ENCODE data around the gene PHLPP1. TPM values are rescaled to one million over a fixed set of nuclear protein-coding genes. Genes with fewer than 3 reads are reported as not detected.
"Not testable (repeated sequence)": the region's sequence is repeated elsewhere in the genome, so short reads cannot be mapped to it uniquely, and the experiment has no call there.

Gene PHLPP1
- total RNA-seq, 1 donor from 2014 or later: 13.3 TPM

DNA sequence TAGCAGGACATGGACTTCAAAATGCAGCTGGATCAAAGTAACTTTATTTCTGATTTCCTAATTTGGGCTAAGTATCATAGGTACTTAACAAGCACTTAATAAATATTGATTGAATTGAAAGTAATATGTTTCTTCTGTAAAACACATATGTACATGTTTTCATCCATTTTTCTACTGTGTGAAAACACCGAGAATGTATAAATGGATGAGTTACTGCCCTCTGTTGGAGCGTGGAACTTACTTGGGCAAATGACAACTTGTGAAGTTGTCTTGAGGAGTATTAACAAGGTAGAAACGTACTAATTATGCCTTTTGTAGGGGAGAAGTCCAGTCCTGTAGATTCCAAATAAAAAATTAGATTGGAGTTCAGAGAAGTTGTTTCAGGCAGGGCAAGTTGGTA is 87.2 kb downstream of the PHLPP1 start:
- no peaks in the 10 kb centered on the region for H3K27me3 Mint-ChIP-seq (ENCODE audit: low read depth, unreplicated experiment)
- DNase-seq (ENCODE audit: low read depth): no peak
- peaks cover 26% of the 10 kb centered on the region for H3K79me2 ChIP-seq (ENCODE audit: insufficient read depth, low read length)
- H3K4me1 ChIP-seq (ENCODE audit: insufficient read depth, low read length): no peaks in the 10 kb centered on the region
- no peak overlapping the region for H2AFZ ChIP-seq (ENCODE audit: low read depth, low read length)
- H3K4me3 Mint-ChIP-seq (ENCODE audit: unreplicated experiment): no peak overlapping the region
- no peak overlapping the region for H3K4me3 ChIP-seq (ENCODE audit: insufficient read depth, low read depth, low read length)
- peaks cover 15% of the 10 kb centered on the region for H3K4me1 Mint-ChIP-seq (ENCODE audit: low read depth, unreplicated experiment)
- H3K4me2 ChIP-seq (ENCODE audit: low read length): no peak overlapping the region
- H3K9me3 ChIP-seq (ENCODE audit: insufficient read depth, low read depth, low read length): no peaks in the 10 kb centered on the region
- no peaks in the 10 kb centered on the region for H3K36me3 ChIP-seq (ENCODE audit: insufficient read depth, low read length)
- H3K9ac ChIP-seq (ENCODE audit: low read length): no peak overlapping the region
- no peak overlapping the region for H3K27ac ChIP-seq (ENCODE audit: low read depth, low read length)
- no peak for TF ChIP-seq EZH2 (IDR thresholded peaks at IDR 0.05; ENCODE audit: insufficient read depth, low read length)
- TF ChIP-seq, protein P1, sequence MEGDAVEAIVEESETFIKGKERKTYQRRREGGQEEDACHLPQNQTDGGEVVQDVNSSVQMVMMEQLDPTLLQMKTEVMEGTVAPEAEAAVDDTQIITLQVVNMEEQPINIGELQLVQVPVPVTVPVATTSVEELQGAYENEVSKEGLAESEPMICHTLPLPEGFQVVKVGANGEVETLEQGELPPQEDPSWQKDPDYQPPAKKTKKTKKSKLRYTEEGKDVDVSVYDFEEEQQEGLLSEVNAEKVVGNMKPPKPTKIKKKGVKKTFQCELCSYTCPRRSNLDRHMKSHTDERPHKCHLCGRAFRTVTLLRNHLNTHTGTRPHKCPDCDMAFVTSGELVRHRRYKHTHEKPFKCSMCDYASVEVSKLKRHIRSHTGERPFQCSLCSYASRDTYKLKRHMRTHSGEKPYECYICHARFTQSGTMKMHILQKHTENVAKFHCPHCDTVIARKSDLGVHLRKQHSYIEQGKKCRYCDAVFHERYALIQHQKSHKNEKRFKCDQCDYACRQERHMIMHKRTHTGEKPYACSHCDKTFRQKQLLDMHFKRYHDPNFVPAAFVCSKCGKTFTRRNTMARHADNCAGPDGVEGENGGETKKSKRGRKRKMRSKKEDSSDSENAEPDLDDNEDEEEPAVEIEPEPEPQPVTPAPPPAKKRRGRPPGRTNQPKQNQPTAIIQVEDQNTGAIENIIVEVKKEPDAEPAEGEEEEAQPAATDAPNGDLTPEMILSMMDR (IDR thresholded peaks at IDR 0.05; ENCODE audit: insufficient read depth, low read depth, low read length): no peak
- no peaks in the 10 kb centered on the region for H4K20me1 ChIP-seq (ENCODE audit: insufficient read depth, low read length)
- H3K27me3 ChIP-seq (ENCODE audit: insufficient read depth, low read length): no peaks in the 10 kb centered on the region
- H3K9me3 Mint-ChIP-seq (ENCODE audit: unreplicated experiment): no peaks in the 10 kb centered on the region
- FAIRE-seq: no peak
- H3K27ac Mint-ChIP-seq (ENCODE audit: unreplicated experiment): no peak overlapping the region
- H3K36me3 Mint-ChIP-seq (ENCODE audit: low read depth, unreplicated experiment): no peaks in the 10 kb centered on the region

DNA sequence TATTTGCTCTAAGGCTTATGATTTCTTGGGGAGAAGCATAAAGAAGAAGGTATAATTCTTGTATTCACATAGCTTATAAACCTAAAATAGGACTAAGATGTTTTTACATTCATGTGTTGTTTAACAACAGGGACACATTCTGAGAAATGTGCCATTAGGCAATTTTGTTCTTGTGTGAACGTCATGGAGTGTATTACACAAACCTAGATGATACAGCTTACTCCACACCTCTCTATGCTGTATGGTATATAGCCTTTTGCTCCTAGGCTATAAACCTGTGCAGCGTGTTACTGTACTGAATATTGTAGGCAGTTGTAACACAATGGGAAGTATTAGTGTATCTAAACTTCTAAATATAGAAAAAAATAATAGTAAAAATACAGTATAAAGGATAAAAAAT is 92.1 kb downstream of the PHLPP1 start:
- H3K4me1 Mint-ChIP-seq (ENCODE audit: low read depth, unreplicated experiment): peaks cover 26% of the 10 kb centered on the region
- Histone ChIP-seq H3K27me3 (ENCODE audit: insufficient read depth, low read length) (no peaks in the 10 kb centered on the region), H3K9me3 (ENCODE audit: insufficient read depth, low read depth, low read length) (no peaks in the 10 kb centered on the region), H3K4me2 (ENCODE audit: low read length) (no peak overlapping the region), H3K4me1 (ENCODE audit: insufficient read depth, low read length) (peaks cover 5% of the 10 kb centered on the region), H3K36me3 (ENCODE audit: insufficient read depth, low read length) (no peaks in the 10 kb centered on the region), H3K9ac (ENCODE audit: low read length) (no peak overlapping the region), H4K20me1 (ENCODE audit: insufficient read depth, low read length) (no peaks in the 10 kb centered on the region), H2AFZ (ENCODE audit: low read depth, low read length) (no peak overlapping the region), H3K27ac (ENCODE audit: low read depth, low read length) (no peak overlapping the region), H3K79me2 (ENCODE audit: insufficient read depth, low read length) (peaks cover 25% of the 10 kb centered on the region), H3K4me3 (ENCODE audit: insufficient read depth, low read depth, low read length) (no peak overlapping the region)
- DNase-seq (ENCODE audit: low read depth): no peak
- H3K27me3 Mint-ChIP-seq (ENCODE audit: low read depth, unreplicated experiment): no peaks in the 10 kb centered on the region
- H3K27ac Mint-ChIP-seq (ENCODE audit: unreplicated experiment): no peak overlapping the region
- no peaks in the 10 kb centered on the region for H3K36me3 Mint-ChIP-seq (ENCODE audit: low read depth, unreplicated experiment)
- H3K9me3 Mint-ChIP-seq (ENCODE audit: unreplicated experiment): no peaks in the 10 kb centered on the region
- no peak for TF ChIP-seq EZH2 (IDR thresholded peaks at IDR 0.05; ENCODE audit: insufficient read depth, low read length)
- TF ChIP-seq, protein P1 (IDR thresholded peaks at IDR 0.05; ENCODE audit: insufficient read depth, low read depth, low read length): no peak
- no peak for FAIRE-seq
- no peak overlapping the region for H3K4me3 Mint-ChIP-seq (ENCODE audit: unreplicated experiment)

DNA sequence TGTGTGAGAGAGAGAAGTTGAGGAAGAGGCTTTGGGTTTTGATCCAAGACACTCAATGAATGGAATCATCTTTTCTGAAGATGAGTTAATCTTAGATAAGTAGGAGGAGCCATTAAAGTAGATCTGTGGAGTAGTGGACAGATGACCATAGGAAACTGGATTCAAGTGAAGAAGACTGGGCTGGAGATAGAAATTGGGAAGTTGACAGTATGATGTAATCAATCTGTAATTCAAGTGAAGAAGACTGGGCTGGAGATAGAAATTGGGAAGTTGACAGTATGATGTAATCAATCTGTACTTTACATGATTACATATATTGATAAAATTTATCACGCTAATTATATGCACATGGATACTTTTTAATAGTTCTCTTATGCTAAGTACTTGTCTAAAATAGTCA is 92.8 kb downstream of the PHLPP1 start:
- TF ChIP-seq, protein P1 (IDR thresholded peaks at IDR 0.05; ENCODE audit: insufficient read depth, low read depth, low read length): no peak
- TF ChIP-seq EZH2 (IDR thresholded peaks at IDR 0.05; ENCODE audit: insufficient read depth, low read length): no peak
- H3K36me3 Mint-ChIP-seq (ENCODE audit: low read depth, unreplicated experiment): no peaks in the 10 kb centered on the region
- H2AFZ ChIP-seq (ENCODE audit: low read depth, low read length): no peak overlapping the region
- H3K4me1 Mint-ChIP-seq (ENCODE audit: low read depth, unreplicated experiment): peaks cover 31% of the 10 kb centered on the region
- no peaks in the 10 kb centered on the region for H3K9me3 ChIP-seq (ENCODE audit: insufficient read depth, low read depth, low read length)
- FAIRE-seq (no peak), DNase-seq (ENCODE audit: low read depth) (no peak)
- no peak overlapping the region for H3K4me2 ChIP-seq (ENCODE audit: low read length)
- H3K27ac ChIP-seq (ENCODE audit: low read depth, low read length): no peak overlapping the region
- H3K4me1 ChIP-seq (ENCODE audit: insufficient read depth, low read length): peaks cover 7% of the 10 kb centered on the region
- H3K4me3 ChIP-seq (ENCODE audit: insufficient read depth, low read depth, low read length): no peak overlapping the region
- H4K20me1 ChIP-seq (ENCODE audit: insufficient read depth, low read length): no peaks in the 10 kb centered on the region
- H3K9ac ChIP-seq (ENCODE audit: low read length): no peak overlapping the region
- no peak overlapping the region for H3K4me3 Mint-ChIP-seq (ENCODE audit: unreplicated experiment)
- no peaks in the 10 kb centered on the region for H3K36me3 ChIP-seq (ENCODE audit: insufficient read depth, low read length)
- no peaks in the 10 kb centered on the region for H3K9me3 Mint-ChIP-seq (ENCODE audit: unreplicated experiment)
- no peak overlapping the region for H3K27ac Mint-ChIP-seq (ENCODE audit: unreplicated experiment)
- peaks cover 23% of the 10 kb centered on the region for H3K79me2 ChIP-seq (ENCODE audit: insufficient read depth, low read length)
- H3K27me3 Mint-ChIP-seq (ENCODE audit: low read depth, unreplicated experiment): no peaks in the 10 kb centered on the region
- H3K27me3 ChIP-seq (ENCODE audit: insufficient read depth, low read length): no peaks in the 10 kb centered on the region

DNA sequence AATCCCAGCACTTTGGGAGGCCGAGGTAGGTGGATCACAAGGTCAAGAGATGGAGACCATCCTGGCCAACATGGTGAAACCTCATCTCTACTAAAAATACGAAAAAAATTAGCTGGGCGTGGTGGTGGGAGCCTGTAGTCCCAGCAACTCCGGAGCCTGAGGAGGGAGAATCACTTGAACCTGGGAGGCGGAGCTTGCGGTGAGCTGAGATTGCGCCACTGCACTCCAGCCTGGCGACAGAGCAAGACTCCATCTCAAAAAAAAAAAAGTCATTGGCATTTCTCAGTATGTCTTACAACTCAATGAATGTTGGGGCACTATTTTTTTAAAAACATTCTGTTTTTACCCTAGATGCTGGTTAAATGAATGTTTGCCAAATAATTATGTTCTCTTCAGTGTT is 94.1 kb downstream of the PHLPP1 start:
- H3K9me3 Mint-ChIP-seq (ENCODE audit: unreplicated experiment); H3K27me3 ChIP-seq (ENCODE audit: insufficient read depth, low read length); H3K9ac ChIP-seq (ENCODE audit: low read length); H3K27ac Mint-ChIP-seq (ENCODE audit: unreplicated experiment); H3K4me2 ChIP-seq (ENCODE audit: low read length); H3K27ac ChIP-seq (ENCODE audit: low read depth, low read length); DNase-seq (ENCODE audit: low read depth); H3K4me3 ChIP-seq (ENCODE audit: insufficient read depth, low read depth, low read length); FAIRE-seq; H3K36me3 Mint-ChIP-seq (ENCODE audit: low read depth, unreplicated experiment); H3K4me1 ChIP-seq (ENCODE audit: insufficient read depth, low read length); H3K36me3 ChIP-seq (ENCODE audit: insufficient read depth, low read length); H4K20me1 ChIP-seq (ENCODE audit: insufficient read depth, low read length); H3K27me3 Mint-ChIP-seq (ENCODE audit: low read depth, unreplicated experiment); H2AFZ ChIP-seq (ENCODE audit: low read depth, low read length); H3K9me3 ChIP-seq (ENCODE audit: insufficient read depth, low read depth, low read length); H3K4me3 Mint-ChIP-seq (ENCODE audit: unreplicated experiment): not testable (repeated sequence)
- H3K4me1 Mint-ChIP-seq (ENCODE audit: low read depth, unreplicated experiment): peaks cover 39% of the 10 kb centered on the region
- peaks cover 19% of the 10 kb centered on the region for H3K79me2 ChIP-seq (ENCODE audit: insufficient read depth, low read length)

Measured in astrocyte (in vitro differentiated cells and primary cell).